B cell (primary cell): ENCODE measurements around the gene TMEM238L.

Experiments used
- CTCF ChIP-seq: fragments of 200-600 bp; IDR thresholded peaks from one replicate; pipeline ENCODE4 v1.8.0; 2022; ENCODE audit warnings: antibody characterized with exemption, mild to moderate bottlenecking
- EZH2 ChIP-seq: IDR thresholded peaks from 2 replicates; pipeline ENCODE4 v1.6.1; 2012; ENCODE audit warnings: borderline replicate concordance, low read depth, mild to moderate bottlenecking, moderate library complexity, low read length; ENCODE audit not compliant: insufficient read depth, poor library complexity, severe bottlenecking

- no peak for TF ChIP-seq EZH2
- TF ChIP-seq CTCF: no peak
Measured at GRCh38 chr17:10777131-10777807, 26.6 kb downstream of the TMEM238L start.
